Measurements from ENCODE around the gene RGS3. TPM values are rescaled to one million over a fixed set of nuclear protein-coding genes. Genes with fewer than 3 reads are reported as not detected.
A peak's percentile ranks its signal among the peaks of the same experiment; 100 is the strongest.

RGS3 gene
- total RNA-seq, 1 donor from 2014 or later, result 92.5 TPM

DNA sequence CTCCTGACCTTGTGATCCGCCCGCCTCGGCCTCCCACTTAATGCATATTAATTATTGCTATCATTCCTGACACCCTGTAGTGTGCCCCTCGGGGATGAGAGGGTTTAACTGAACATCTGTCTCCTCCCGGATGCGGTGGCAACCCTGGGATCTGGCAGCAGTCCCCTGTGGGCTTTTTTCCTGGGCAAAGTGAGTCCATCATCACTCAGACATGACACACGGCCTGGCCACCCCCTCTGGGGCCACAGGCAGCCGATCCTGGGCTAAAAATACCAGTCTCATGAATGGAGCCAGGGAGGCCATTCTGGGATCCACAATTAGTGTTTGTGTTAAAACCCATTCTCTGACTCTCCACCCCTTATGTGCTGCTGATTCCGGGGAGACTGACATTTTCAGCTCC, 161.2 kb downstream of the RGS3 start:
- Mint-ChIP-seq H3K27me3 (ENCODE audit: low read depth, unreplicated experiment) (peaks cover 2% of the 10 kb centered on the region), H3K4me3 (ENCODE audit: unreplicated experiment) (no peak overlapping the region), H3K9me3 (ENCODE audit: unreplicated experiment) (no peaks in the 10 kb centered on the region), H3K27ac (ENCODE audit: unreplicated experiment) (peak overlapping the region; percentile 89), H3K4me1 (ENCODE audit: low read depth, unreplicated experiment) (peaks cover 50% of the 10 kb centered on the region), H3K36me3 (ENCODE audit: low read depth, unreplicated experiment) (peaks cover 2% of the 10 kb centered on the region)
- H3K9me3 ChIP-seq (ENCODE audit: insufficient read depth, low read depth, low read length), result no peaks in the 10 kb centered on the region
- H3K9ac ChIP-seq (ENCODE audit: low read length), result peak overlapping the region; percentile 61
- H3K27ac ChIP-seq (ENCODE audit: low read depth, low read length), result peak overlapping the region; percentile 75
- no peak overlapping the region for H3K4me3 ChIP-seq (ENCODE audit: insufficient read depth, low read depth, low read length)
- TF ChIP-seq EZH2 (IDR thresholded peaks at IDR 0.05; ENCODE audit: insufficient read depth, low read length), result no peak
- TF ChIP-seq CTCF (IDR thresholded peaks at IDR 0.05; ENCODE audit: insufficient read depth, low read depth, low read length), result no peak
- peaks cover 2% of the 10 kb centered on the region for H3K79me2 ChIP-seq (ENCODE audit: insufficient read depth, low read length)
- FAIRE-seq (no peak), DNase-seq (ENCODE audit: low read depth) (peak; percentile 62)
- no peaks in the 10 kb centered on the region for H3K27me3 ChIP-seq (ENCODE audit: insufficient read depth, low read length)
- peak overlapping the region; percentile 61 for H3K4me2 ChIP-seq (ENCODE audit: low read length)
- peak overlapping the region; percentile 47 for H2AFZ ChIP-seq (ENCODE audit: low read depth, low read length)
- H4K20me1 ChIP-seq (ENCODE audit: insufficient read depth, low read length), result no peaks in the 10 kb centered on the region
- H3K36me3 ChIP-seq (ENCODE audit: insufficient read depth, low read length), result no peaks in the 10 kb centered on the region
- peaks cover 55% of the 10 kb centered on the region for H3K4me1 ChIP-seq (ENCODE audit: insufficient read depth, low read length)

- no peaks in the 10 kb centered on the region for H3K27me3 ChIP-seq (ENCODE audit: insufficient read depth, low read length)
- Mint-ChIP-seq H3K4me1 (ENCODE audit: low read depth, unreplicated experiment) (peaks cover 42% of the 10 kb centered on the region), H3K4me3 (ENCODE audit: unreplicated experiment) (no peak overlapping the region), H3K27ac (ENCODE audit: unreplicated experiment) (no peak overlapping the region), H3K27me3 (ENCODE audit: low read depth, unreplicated experiment) (peaks cover 2% of the 10 kb centered on the region), H3K9me3 (ENCODE audit: unreplicated experiment) (no peaks in the 10 kb centered on the region), H3K36me3 (ENCODE audit: low read depth, unreplicated experiment) (peaks cover 2% of the 10 kb centered on the region)
- no peaks in the 10 kb centered on the region for H3K36me3 ChIP-seq (ENCODE audit: insufficient read depth, low read length)
- DNase-seq (ENCODE audit: low read depth) (no peak), FAIRE-seq (no peak)
- no peak overlapping the region for H2AFZ ChIP-seq (ENCODE audit: low read depth, low read length)
- no peaks in the 10 kb centered on the region for H3K79me2 ChIP-seq (ENCODE audit: insufficient read depth, low read length)
- H3K27ac ChIP-seq (ENCODE audit: low read depth, low read length), result peak overlapping the region; percentile 75
- H3K9me3 ChIP-seq (ENCODE audit: insufficient read depth, low read depth, low read length), result no peaks in the 10 kb centered on the region
- peaks cover 48% of the 10 kb centered on the region for H3K4me1 ChIP-seq (ENCODE audit: insufficient read depth, low read length)
- TF ChIP-seq CTCF (IDR thresholded peaks at IDR 0.05; ENCODE audit: insufficient read depth, low read depth, low read length) (no peak), EZH2 (IDR thresholded peaks at IDR 0.05; ENCODE audit: insufficient read depth, low read length) (no peak)
- no peak overlapping the region for H3K4me3 ChIP-seq (ENCODE audit: insufficient read depth, low read depth, low read length)
- peak overlapping the region; percentile 61 for H3K9ac ChIP-seq (ENCODE audit: low read length)
- no peaks in the 10 kb centered on the region for H4K20me1 ChIP-seq (ENCODE audit: insufficient read depth, low read length)
- peak overlapping the region; percentile 61 for H3K4me2 ChIP-seq (ENCODE audit: low read length)
Observed at GRCh38 chr9:113625486-113625885, 162.0 kb downstream of the RGS3 start.

DNA sequence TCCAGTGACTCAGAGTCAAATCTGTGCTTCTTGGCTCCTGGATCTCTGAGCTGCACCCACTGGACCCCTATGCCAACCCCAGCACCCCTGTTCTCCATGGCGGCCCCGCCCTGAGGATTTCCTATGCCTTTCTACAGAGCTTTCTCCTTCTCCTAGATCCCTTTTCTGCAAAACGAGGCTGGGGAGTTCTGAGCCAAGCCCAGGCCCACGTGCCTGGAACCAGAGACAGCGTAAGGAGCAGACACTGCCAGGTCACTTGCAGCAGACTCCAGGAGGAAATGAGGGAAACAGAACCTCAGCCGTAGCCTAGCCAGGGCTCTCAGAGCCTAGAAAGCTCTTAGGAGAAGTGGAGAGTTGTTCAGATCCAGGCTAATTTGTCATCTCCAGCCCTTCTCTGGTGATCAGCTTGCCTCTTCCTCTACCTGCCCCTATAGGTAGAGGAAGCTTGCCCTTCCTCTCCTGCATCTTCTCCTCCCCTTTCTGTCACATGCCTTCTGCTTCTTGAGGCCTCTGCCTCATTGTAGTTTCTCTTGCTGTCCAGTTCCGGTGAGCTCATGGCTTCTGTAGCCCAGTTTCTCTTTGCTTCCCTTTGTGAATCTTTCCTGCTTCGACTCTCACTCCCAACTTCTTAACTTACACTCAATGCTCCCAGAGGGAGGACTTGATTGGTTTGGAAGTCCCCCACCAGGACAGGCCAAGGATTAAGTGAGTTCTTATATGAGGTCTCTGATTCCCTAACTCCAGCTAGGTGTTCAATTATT, 163.4 kb downstream of the RGS3 start:
- Mint-ChIP-seq H3K27me3 (ENCODE audit: low read depth, unreplicated experiment) (peaks cover 2% of the 10 kb centered on the region), H3K4me3 (ENCODE audit: unreplicated experiment) (no peak overlapping the region), H3K36me3 (ENCODE audit: low read depth, unreplicated experiment) (peaks cover 2% of the 10 kb centered on the region), H3K4me1 (ENCODE audit: low read depth, unreplicated experiment) (peaks cover 32% of the 10 kb centered on the region), H3K9me3 (ENCODE audit: unreplicated experiment) (no peaks in the 10 kb centered on the region), H3K27ac (ENCODE audit: unreplicated experiment) (no peak overlapping the region)
- Histone ChIP-seq H2AFZ (ENCODE audit: low read depth, low read length) (no peak overlapping the region), H3K79me2 (ENCODE audit: insufficient read depth, low read length) (no peaks in the 10 kb centered on the region), H3K4me1 (ENCODE audit: insufficient read depth, low read length) (peaks cover 37% of the 10 kb centered on the region), H3K27ac (ENCODE audit: low read depth, low read length) (no peak overlapping the region), H3K4me3 (ENCODE audit: insufficient read depth, low read depth, low read length) (no peak overlapping the region), H4K20me1 (ENCODE audit: insufficient read depth, low read length) (no peaks in the 10 kb centered on the region), H3K4me2 (ENCODE audit: low read length) (no peak overlapping the region), H3K9me3 (ENCODE audit: insufficient read depth, low read depth, low read length) (no peaks in the 10 kb centered on the region), H3K36me3 (ENCODE audit: insufficient read depth, low read length) (no peaks in the 10 kb centered on the region), H3K9ac (ENCODE audit: low read length) (no peak overlapping the region), H3K27me3 (ENCODE audit: insufficient read depth, low read length) (no peaks in the 10 kb centered on the region)
- no peak for FAIRE-seq
- TF ChIP-seq EZH2 (IDR thresholded peaks at IDR 0.05; ENCODE audit: insufficient read depth, low read length) (no peak), CTCF (IDR thresholded peaks at IDR 0.05; ENCODE audit: insufficient read depth, low read depth, low read length) (no peak)
- no peak for DNase-seq (ENCODE audit: low read depth)

All from astrocyte (in vitro differentiated cells and primary cell).